Adrenal gland (tissue), 5 donors: Measurements from ENCODE around the gene KCNH3.

ENCODE experiments used
- POLR2A ChIP-seq, 2 donors: fragments of 450-650 bp; IDR thresholded peaks; one replicate each; pipeline ENCODE4 v1.6.1; 2017; ENCODE audit warnings: antibody characterized with exemption in 2 of 2, mild to moderate bottlenecking in 2 of 2, moderate library complexity in 1 of 2
- TF ChIP-seq, protein P1 (sequence below), 6 experiments: fragments of 450-650 bp in 4 of 6; fragments of 200-600 bp in 2 of 6; sonication (generic) in 1 of 6; IDR thresholded peaks; 1 replicate in 5 of 6; 2 replicates in 1 of 6; pipeline versions ENCODE4 v1.5.1 to v1.8.0; 2016 to 2021; ENCODE audit warnings: antibody characterized with exemption in 6 of 6, mild to moderate bottlenecking in 2 of 6, moderate library complexity in 1 of 6
- donor health status: DM: no; HTN: no; CAD: no.

DNA sequence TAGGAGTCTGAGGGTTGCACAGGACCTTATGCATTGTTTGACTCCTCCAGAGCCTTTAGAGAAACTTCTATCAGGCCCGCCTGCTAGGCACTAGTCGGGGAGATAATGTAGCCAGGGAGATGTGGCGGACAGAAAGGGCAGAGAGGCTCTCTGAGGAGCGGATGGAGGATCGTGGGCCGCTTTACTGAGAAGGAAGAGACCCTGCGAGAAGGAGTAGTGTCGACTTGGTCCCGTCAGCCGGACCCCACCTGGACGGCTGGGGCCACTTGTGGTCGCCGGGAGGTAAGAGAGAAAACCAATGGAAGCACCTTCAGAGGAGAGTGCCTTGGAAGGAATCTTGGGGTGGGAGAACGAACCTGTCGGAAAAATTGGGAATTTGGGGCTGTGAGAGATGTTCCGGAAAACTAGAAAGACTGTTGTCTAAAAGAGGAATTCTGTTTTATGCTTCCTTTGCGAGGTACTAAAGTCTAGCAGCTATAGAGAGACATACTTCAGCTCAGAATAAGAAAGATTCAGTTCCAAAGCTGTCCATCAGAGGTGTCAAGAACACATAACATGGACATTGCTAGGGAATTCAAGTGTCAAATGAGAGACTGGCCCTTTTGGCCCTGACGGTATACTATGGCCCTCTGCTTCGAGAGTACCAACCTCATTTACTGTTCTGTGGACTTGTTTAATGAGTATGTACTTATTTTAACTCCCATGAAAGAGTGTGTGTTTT lies 29.8 kb downstream of the KCNH3 start:
- TF ChIP-seq, protein P1, sequence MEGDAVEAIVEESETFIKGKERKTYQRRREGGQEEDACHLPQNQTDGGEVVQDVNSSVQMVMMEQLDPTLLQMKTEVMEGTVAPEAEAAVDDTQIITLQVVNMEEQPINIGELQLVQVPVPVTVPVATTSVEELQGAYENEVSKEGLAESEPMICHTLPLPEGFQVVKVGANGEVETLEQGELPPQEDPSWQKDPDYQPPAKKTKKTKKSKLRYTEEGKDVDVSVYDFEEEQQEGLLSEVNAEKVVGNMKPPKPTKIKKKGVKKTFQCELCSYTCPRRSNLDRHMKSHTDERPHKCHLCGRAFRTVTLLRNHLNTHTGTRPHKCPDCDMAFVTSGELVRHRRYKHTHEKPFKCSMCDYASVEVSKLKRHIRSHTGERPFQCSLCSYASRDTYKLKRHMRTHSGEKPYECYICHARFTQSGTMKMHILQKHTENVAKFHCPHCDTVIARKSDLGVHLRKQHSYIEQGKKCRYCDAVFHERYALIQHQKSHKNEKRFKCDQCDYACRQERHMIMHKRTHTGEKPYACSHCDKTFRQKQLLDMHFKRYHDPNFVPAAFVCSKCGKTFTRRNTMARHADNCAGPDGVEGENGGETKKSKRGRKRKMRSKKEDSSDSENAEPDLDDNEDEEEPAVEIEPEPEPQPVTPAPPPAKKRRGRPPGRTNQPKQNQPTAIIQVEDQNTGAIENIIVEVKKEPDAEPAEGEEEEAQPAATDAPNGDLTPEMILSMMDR (IDR thresholded peaks at IDR 0.05), result no peak
- no peak for TF ChIP-seq POLR2A (IDR thresholded peaks at IDR 0.05)
